Keratinocyte (primary cell): ENCODE measurements around the gene SH2D5.

Experiments
- EZH2 ChIP-seq: IDR thresholded peaks from one replicate; pipeline ENCODE4 v1.6.1; 2012; ENCODE audit warnings: inconsistent platforms, mild to moderate bottlenecking, low read length, moderate library complexity
- TF ChIP-seq, protein P1 (sequence below), 3 experiments: IDR thresholded peaks in 1 of 3; conservative IDR thresholded peaks in 1 of 3; optimal IDR thresholded peaks in 1 of 3; 2 replicates in 2 of 3; 3 replicates in 1 of 3; pipeline versions ENCODE3 to v1.5.1; 2011; ENCODE audit warnings: low read length in 3 of 3, mild to moderate bottlenecking in 3 of 3, moderate library complexity in 2 of 3, control low read depth in 1 of 3, inconsistent platforms in 1 of 3; ENCODE audit not compliant: insufficient read depth in 2 of 3; ENCODE audit errors: extremely low read depth in 1 of 3

GRCh38 chr1:20728371-20729154 lies 3.9 kb downstream of the SH2D5 start:
- TF ChIP-seq, protein P1, sequence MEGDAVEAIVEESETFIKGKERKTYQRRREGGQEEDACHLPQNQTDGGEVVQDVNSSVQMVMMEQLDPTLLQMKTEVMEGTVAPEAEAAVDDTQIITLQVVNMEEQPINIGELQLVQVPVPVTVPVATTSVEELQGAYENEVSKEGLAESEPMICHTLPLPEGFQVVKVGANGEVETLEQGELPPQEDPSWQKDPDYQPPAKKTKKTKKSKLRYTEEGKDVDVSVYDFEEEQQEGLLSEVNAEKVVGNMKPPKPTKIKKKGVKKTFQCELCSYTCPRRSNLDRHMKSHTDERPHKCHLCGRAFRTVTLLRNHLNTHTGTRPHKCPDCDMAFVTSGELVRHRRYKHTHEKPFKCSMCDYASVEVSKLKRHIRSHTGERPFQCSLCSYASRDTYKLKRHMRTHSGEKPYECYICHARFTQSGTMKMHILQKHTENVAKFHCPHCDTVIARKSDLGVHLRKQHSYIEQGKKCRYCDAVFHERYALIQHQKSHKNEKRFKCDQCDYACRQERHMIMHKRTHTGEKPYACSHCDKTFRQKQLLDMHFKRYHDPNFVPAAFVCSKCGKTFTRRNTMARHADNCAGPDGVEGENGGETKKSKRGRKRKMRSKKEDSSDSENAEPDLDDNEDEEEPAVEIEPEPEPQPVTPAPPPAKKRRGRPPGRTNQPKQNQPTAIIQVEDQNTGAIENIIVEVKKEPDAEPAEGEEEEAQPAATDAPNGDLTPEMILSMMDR (optimal IDR thresholded peaks at IDR 0.05 in 1 of 3, IDR thresholded peaks at IDR 0.05 in 1 of 3, conservative IDR thresholded peaks at IDR 0.05 in 1 of 3; ENCODE audit: extremely low read depth in 1 of 3, insufficient read depth in 2 of 3, low read length in 3 of 3), result no peak
- no peak for TF ChIP-seq EZH2
